EH (cell line): ENCODE data around the gene OR52I2.

Source experiments
- DNase-seq: peaks from one replicate; pipeline ENCODE4 v3.0.0-alpha.2; 2015; ENCODE audit warnings: low read depth

Gene OR52I2

GRCh38 chr11:4581443-4581842 lies at the start of gene OR52I2:
Gene OR52I2 (plus strand): TSS chr11:4581743.
- DNase-seq = no peak

GRCh38 chr11:4539603-4540219 lies 41.8 kb upstream of the OR52I2 start:
- peak; percentile 47 for DNase-seq

DNA sequence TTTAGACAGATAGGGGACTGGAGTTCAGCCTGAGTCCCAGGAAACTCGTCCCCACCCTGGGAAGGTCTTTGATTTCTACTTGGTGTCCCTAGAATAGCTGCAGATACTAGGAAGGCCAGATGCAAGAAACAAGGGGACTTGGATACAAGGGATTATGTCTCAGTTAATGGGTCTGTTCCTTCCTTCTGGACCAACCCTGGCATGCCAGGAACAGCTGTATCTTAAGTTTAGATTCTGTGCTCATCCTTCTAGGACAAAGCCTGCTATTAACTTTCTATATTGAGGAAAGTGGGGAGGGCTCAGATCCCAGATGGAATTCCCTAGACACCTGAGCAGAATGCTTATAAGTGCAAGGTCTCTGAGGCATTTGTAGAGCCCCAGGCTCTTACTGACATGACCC lies 40.5 kb upstream of the OR52I2 start:
- DNase-seq = no peak

DNA sequence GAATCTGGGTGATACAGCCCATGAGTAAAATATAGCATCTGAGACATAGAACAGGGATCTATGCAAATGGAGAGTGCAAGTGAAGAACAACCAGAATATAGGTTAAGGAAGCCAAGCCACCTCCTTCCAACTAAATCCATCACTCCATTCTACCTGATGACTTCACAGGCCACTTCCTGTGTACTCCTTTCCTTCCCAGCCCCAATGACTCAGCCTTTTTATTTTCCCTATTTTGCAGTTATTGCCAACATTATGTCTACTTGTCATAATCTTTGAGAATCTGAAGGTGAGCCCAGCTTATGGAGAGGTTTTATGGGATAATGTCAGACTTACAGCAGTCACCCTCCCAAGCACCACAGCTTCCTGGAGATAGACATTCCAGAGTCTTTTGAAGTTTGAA lies 38.0 kb upstream of the OR52I2 start:
- DNase-seq = no peak

DNA sequence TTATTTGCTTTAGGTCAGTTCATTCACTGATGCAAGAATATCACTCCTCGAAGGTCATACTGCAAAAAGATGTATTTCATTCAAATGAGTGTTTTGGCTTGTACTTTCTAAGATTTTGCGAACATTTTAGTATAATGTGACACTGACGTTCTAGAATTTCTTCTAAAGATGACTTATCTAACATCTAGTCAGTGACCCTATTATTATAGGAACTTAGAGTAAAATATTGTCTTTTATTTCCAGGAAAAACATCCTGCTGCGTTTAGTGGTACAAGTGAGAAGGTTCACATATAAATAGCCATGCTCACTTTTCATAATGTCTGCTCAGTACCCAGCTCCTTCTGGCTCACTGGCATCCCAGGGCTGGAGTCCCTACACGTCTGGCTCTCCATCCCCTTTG lies 36.7 kb upstream of the OR52I2 start, which contains the start of gene OR52M1:
TSS of gene OR52M1 (plus strand) at position 301 of the 400 bp plus-strand sequence. CDS start at position 301, 0 bp downstream.
- DNase-seq = no peak

GRCh38 chr11:4546878-4547277 lies 34.7 kb upstream of the OR52I2 start:
- DNase-seq = no peak

- DNase-seq = no peak
Measured at GRCh38 chr11:4547416-4547815, 34.1 kb upstream of the OR52I2 start.

GRCh38 chr11:4551346-4551979 lies 30.1 kb upstream of the OR52I2 start:
- peak; percentile 21 for DNase-seq

- no peak for DNase-seq
Measured at GRCh38 chr11:4559527-4560440, 21.8 kb upstream of the OR52I2 start.

DNA sequence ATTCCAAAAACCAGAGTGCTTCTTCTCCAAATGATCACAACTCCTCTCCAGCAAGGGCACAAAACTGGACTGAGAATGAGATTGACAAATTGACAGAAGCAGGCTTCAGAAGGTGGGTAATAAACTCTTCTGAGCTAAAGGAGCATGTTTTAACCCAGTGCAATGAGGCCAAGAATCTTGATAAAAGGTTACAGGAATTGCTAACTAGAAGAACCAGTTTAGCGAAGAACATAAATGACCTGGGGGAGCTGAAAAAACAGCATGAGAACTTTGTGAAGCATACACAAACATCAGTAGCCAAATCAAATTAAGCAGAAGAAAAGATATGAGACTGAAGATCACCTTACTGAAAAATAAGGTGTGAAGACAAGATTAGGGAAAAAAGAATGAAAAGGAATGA lies 21.1 kb upstream of the OR52I2 start:
- no peak for DNase-seq

- DNase-seq = no peak
Measured at GRCh38 chr11:4565371-4565770, 16.2 kb upstream of the OR52I2 start.

GRCh38 chr11:4569075-4569474 lies 12.5 kb upstream of the OR52I2 start:
- DNase-seq = no peak

- no peak for DNase-seq
Measured at GRCh38 chr11:4576880-4577279, 4.7 kb upstream of the OR52I2 start.

DNA sequence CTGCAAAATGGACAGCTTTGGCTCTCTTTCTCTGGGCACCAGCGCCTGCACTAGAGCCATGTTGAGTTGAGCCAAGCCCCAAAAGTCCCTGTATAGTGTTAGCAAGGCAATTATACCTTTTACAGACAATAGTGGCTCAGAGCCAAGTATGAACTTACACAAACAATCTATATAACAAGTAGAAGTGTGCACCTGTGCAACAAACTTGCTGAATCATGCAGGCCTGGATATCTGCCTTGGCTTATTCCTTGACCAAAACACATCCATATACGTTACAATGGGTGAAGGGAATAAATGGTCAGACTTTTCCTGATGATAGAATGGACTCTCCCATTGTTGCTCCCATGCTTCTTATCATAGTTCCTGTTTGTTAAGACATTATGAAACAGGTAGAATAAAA lies 3.8 kb upstream of the OR52I2 start:
- no peak for DNase-seq

DNA sequence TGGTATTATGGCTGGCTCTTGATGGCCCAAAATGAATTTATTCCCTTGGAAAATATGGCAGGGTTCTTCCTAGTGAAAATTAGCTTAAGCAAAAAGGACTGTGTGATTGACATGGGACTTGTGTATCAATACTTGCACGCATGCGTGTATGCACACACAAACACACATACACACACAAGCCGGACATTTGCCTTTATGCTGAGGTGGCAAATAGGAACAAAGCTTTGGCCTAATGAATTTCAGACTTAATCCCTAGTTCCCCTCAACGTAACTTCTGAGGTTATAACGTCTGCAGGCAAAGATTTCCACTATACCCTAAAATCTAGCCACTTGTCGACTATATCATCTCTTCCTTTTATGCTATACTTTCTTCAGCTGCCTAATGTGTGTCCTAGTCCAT lies 2.9 kb upstream of the OR52I2 start:
- DNase-seq = no peak

DNA sequence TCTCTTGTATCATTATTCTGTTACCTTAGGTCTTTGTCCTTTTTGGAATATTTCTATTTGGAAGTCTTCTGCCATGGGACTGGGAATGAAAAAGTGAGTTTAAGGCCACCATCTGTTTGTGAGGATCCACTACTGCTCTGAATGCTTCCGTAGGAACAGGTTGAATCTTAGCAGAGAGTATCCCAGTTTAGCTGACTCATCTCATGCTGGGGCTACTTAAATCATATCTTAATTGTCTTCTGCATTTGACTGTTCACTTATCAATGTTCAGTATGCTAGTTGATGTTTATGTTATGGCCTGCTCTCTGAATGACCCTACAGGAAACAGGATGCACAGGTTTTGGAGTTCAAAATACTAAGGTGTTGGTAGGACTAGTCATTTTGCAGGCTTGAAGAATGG lies 1.4 kb upstream of the OR52I2 start:
- no peak for DNase-seq

DNA sequence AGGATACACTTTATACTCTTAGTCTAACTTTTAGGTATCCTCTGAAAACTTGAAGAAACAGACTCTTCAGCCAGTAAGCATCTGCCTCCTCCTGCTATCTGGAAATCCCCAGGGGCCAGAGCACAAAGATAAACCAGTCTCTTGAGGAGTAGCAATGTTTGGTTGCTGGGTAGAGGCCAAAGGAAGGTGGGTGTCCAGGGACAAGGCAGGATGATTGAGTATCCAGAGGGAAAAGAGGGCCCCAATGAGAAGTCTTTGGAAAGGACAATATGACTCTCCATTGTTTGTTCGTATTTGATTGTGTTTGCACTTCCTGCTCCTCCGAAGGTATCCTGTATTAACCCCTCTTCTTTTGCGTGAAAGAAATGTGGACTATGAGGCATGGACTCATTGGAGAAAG lies 7.5 kb downstream of the OR52I2 start:
- no peak for DNase-seq

GRCh38 chr11:4593739-4594138 lies 12.2 kb downstream of the OR52I2 start, which contains the start of gene OR52I1:
Gene OR52I1 (plus strand): TSS chr11:4594039. CDS start chr11:4594039, 0 bp downstream.
- no peak for DNase-seq

DNA sequence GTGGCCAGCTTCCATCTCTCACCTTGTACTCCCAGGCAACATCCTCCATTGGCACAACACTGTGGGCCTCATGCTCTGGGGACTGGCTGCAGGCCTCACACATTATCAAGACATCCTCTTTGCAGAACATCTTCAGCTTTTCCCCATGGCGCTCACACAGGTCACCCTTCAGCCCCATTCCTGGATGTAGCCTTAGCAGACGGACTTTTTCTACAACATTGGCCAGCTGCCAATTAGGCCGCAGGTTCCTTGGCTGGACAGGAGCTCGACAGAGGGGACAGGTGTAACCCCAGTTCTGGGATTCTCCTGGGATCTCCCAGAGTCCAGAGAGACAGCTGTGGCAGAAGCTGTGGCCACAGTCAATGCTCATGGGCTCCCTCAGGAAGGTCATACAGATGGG lies 23.5 kb downstream of the OR52I2 start:
- no peak for DNase-seq

GRCh38 chr11:4606231-4607015 lies 24.9 kb downstream of the OR52I2 start:
- DNase-seq = peak; percentile 36

- DNase-seq = peak; percentile 7
Measured at GRCh38 chr11:4607096-4607495, 25.6 kb downstream of the OR52I2 start.
